HEK293 (cell line): ENCODE data around the gene B3GNT4.

Experiments used
- CTCF ChIA-PET: fragments of 350-600 bp; formaldehyde crosslinking; extraction: SDS; loops from one replicate; lab custom pipeline; 2021; ENCODE audit warnings: antibody characterized with exemption; lab: Yijun Ruan, JAX
- POLR2A ChIA-PET: fragments of 300-600 bp; formaldehyde crosslinking; extraction: SDS; loops from one replicate; lab custom pipeline; 2020; ENCODE audit warnings: antibody characterized with exemption, inconsistent platforms; lab: Yijun Ruan, JAX
- H3K27ac ChIP-seq: fragments of 200-500 bp; sonication (Bioruptor generic); 2 replicates; pipeline ENCODE4 v1.5.1; 2014; ENCODE audit warnings: low read depth, low read length, control low read depth, inconsistent platforms; ENCODE audit errors: extremely low read depth
- H3K36me3 ChIP-seq, 2 experiments: fragments of 200-500 bp in 1 of 2; sonication (Bioruptor generic) in 1 of 2; 1 replicate in 1 of 2; 2 replicates in 1 of 2; pipeline ENCODE4 v1.5.1; 2014 to 2017; ENCODE audit warnings: inconsistent platforms in 2 of 2, low read length in 2 of 2; ENCODE audit not compliant: control insufficient read depth in 2 of 2, insufficient read depth in 1 of 2
- H3K4me1 ChIP-seq: fragments of 200-500 bp; sonication (Bioruptor generic); 2 replicates; pipeline ENCODE4 v1.5.1; 2014; ENCODE audit warnings: mild to moderate bottlenecking, low read length, inconsistent platforms; ENCODE audit not compliant: control insufficient read depth, insufficient read depth
- H3K4me3 ChIP-seq: 2 replicates; pipeline ENCODE4 v1.5.1; 2011; ENCODE audit warnings: low read depth, mild to moderate bottlenecking, control low read depth, low read length, moderate library complexity
- H3K9me3 ChIP-seq: fragments of 200-500 bp; sonication (Bioruptor generic); 2 replicates; pipeline ENCODE4 v1.5.1; 2014; ENCODE audit warnings: low read depth, low read length, inconsistent platforms; ENCODE audit not compliant: control insufficient read depth, insufficient read depth
- MZF1 ChIP-seq: fragments of 450-650 bp; formaldehyde crosslinking; IDR thresholded peaks from 2 replicates; pipeline ENCODE4 v1.5.1; 2017; ENCODE audit warnings: missing biosample characterization, missing genetic modification characterization, borderline replicate concordance
- OSR2 ChIP-seq: fragments of 450-650 bp; formaldehyde crosslinking; IDR thresholded peaks from 2 replicates; pipeline ENCODE4 v1.5.1; 2016; ENCODE audit warnings: missing biosample characterization, missing genetic modification characterization
- SCRT2 ChIP-seq: fragments of 450-650 bp; formaldehyde crosslinking; IDR thresholded peaks from 2 replicates; pipeline ENCODE4 v1.5.1; 2016; ENCODE audit warnings: missing biosample characterization, missing genetic modification characterization
- TRIM28 ChIP-seq: IDR thresholded peaks from 2 replicates; pipeline ENCODE4 v1.6.1; 2011; ENCODE audit warnings: low read length, control low read depth, borderline replicate concordance
- ZBTB20 ChIP-seq: fragments of 450-650 bp; formaldehyde crosslinking; IDR thresholded peaks from 2 replicates; pipeline ENCODE4 v1.5.1; 2016; ENCODE audit warnings: missing biosample characterization, missing genetic modification characterization
- ZNF121 ChIP-seq: fragments of 450-650 bp; formaldehyde crosslinking; IDR thresholded peaks from 2 replicates; pipeline ENCODE4 v1.5.1; 2016; ENCODE audit warnings: missing biosample characterization, missing genetic modification characterization
- ZNF140 ChIP-seq: fragments of 450-650 bp; formaldehyde crosslinking; IDR thresholded peaks from 2 replicates; pipeline ENCODE4 v1.5.1; 2016; ENCODE audit warnings: missing biosample characterization, missing genetic modification characterization
- ZNF529 ChIP-seq: fragments of 450-650 bp; formaldehyde crosslinking; IDR thresholded peaks from 2 replicates; pipeline ENCODE4 v1.5.1; 2017; ENCODE audit warnings: missing genetic modification characterization, missing biosample characterization; ENCODE audit not compliant: insufficient replicate concordance
- ZNF645 ChIP-seq: fragments of 450-650 bp; formaldehyde crosslinking; IDR thresholded peaks from 2 replicates; pipeline ENCODE4; 2016; ENCODE audit warnings: missing biosample characterization, missing genetic modification characterization
- ZNF660 ChIP-seq: fragments of 450-650 bp; IDR thresholded peaks from 2 replicates; pipeline ENCODE4 v1.5.1; 2018; ENCODE audit warnings: missing biosample characterization, mild to moderate bottlenecking, missing genetic modification characterization
- TF ChIP-seq, protein P1 (sequence below): fragments of 450-650 bp; formaldehyde crosslinking; IDR thresholded peaks from 2 replicates; pipeline ENCODE4 v1.5.1; 2016; ENCODE audit warnings: missing biosample characterization, missing genetic modification characterization

B3GNT4 gene

DNA sequence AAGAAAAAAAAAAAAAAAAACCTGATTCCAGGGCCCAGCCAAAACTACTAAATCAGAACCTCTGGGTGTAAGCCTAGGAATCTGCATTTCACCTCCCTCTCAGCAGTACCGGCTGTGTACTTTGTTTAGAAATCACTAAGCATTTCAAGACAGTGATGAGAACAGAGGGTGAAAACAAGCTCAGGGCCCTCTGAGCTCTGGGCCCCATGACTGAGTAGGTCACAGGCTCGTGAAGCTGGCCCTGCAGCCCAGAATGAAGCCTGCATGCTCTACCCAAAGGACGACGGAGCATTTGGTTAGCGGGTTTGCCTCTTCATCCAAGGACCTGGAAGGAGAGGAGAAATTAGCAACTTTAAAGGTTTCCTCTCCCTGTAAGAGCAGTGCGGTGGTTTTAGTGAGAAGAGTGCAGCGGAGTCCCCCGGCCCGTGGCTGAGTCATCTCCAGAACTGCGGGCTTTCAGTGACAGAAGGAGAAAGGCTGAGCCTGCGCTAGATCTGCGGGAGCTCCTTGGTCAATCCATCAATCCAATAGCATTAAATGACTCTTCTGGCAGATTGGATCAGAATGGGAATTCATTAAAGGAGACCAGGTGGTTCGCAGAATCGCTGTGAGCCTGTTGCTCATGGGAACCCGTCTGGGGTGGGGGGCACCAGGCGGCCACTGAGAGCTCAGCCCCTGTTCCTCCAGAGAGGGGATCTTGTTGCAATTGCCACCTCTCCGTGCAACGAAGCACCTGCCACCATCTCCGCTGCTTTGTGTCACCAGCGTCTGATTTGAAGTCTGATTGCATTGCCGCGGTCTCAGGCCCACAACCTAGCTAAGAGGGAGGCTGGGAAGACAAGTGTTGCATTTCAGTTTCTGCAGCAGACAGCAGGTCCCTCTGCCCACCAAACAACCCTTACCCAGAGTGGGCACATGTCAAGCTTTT is 36.8 kb upstream of the B3GNT4 start:
- peak; percentile 46; the same call in 1 of the 2 replicates for TF ChIP-seq ZBTB20 (tag by site-specific recombination)
- TF ChIP-seq SCRT2: 0 out of 2 replicates have a peak, but pooled peaks have one; percentile 20
- no peak for TF ChIP-seq MZF1 (tag by site-specific recombination)
- TF ChIP-seq, all 188 proteins: peak for 2
- ChIA-PET POLR2A (no interaction called here), CTCF (interaction anchor here (0.6 to 1.2 kb wide), 5 partner anchors 18 to 112 kb away, joined by 3 read pairs; no protein-coding TSS in a partner anchor)
- no peaks in the 10 kb centered on the region for H3K36me3 ChIP-seq
- no peaks in the 10 kb centered on the region for H3K4me1 ChIP-seq
- H3K27ac ChIP-seq: no peak overlapping the region
- no peaks in the 10 kb centered on the region for H3K9me3 ChIP-seq
- H3K4me3 ChIP-seq: no peak overlapping the region

DNA sequence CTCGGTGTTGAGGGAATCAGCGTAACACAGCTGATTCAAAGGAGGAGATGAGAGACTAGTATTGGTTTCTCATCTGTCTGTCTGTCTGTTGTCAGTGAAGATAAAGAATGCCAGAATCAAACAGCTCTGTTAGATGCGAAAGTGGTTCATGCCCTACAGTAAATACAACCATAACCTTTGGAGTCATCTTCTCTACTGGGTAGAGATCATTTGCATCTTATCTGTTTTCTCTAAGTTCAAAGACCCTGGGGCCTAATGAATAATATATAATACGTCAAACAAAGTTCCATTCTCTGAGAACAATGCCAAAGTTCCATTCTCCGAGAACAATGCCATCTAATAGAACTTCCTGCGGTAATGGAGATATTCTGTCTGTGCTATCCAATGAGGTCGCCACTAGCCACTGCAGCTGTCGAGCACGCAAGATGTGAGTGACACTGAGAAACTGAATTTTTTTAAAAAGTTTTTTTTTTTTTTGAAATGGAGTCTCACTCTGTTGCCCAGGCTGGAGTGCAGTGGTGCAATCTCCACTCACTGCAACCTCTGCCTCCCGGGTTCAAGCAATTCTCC is 36.1 kb upstream of the B3GNT4 start:
- CTCF ChIA-PET: interaction anchor here (0.9 to 1.2 kb wide), 4 partner anchors 22 to 113 kb away, joined by 3 read pairs; no protein-coding TSS in a partner anchor
- TF ChIP-seq OSR2 (tag by site-specific recombination): no peak
- TF ChIP-seq ZNF645 (tag by site-specific recombination): no peak
- TF ChIP-seq ZNF660: no peak

GRCh38 chr12:122168492-122168891 is 35.0 kb upstream of the B3GNT4 start:
- Histone ChIP-seq H3K4me1 (no peaks in the 10 kb centered on the region), H3K36me3 (no peaks in the 10 kb centered on the region), H3K9me3 (no peaks in the 10 kb centered on the region), H3K27ac (no peak overlapping the region), H3K4me3 (no peak overlapping the region)
- peak; percentile 96 for TF ChIP-seq ZNF529 (tag by site-specific recombination)
- TF ChIP-seq TRIM28: no peak
- TF ChIP-seq, protein P1, sequence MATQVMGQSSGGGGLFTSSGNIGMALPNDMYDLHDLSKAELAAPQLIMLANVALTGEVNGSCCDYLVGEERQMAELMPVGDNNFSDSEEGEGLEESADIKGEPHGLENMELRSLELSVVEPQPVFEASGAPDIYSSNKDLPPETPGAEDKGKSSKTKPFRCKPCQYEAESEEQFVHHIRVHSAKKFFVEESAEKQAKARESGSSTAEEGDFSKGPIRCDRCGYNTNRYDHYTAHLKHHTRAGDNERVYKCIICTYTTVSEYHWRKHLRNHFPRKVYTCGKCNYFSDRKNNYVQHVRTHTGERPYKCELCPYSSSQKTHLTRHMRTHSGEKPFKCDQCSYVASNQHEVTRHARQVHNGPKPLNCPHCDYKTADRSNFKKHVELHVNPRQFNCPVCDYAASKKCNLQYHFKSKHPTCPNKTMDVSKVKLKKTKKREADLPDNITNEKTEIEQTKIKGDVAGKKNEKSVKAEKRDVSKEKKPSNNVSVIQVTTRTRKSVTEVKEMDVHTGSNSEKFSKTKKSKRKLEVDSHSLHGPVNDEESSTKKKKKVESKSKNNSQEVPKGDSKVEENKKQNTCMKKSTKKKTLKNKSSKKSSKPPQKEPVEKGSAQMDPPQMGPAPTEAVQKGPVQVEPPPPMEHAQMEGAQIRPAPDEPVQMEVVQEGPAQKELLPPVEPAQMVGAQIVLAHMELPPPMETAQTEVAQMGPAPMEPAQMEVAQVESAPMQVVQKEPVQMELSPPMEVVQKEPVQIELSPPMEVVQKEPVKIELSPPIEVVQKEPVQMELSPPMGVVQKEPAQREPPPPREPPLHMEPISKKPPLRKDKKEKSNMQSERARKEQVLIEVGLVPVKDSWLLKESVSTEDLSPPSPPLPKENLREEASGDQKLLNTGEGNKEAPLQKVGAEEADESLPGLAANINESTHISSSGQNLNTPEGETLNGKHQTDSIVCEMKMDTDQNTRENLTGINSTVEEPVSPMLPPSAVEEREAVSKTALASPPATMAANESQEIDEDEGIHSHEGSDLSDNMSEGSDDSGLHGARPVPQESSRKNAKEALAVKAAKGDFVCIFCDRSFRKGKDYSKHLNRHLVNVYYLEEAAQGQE (tag by site-specific recombination): no peak
- POLR2A ChIA-PET: no interaction called here
- CTCF ChIA-PET: interaction anchor here (0.9 kb wide), 1 partner anchor 22 kb away, joined by 3 read pairs; no protein-coding TSS in a partner anchor

More for the DNA sequence above, 36.1 kb upstream of the B3GNT4 start:
- H3K4me3 ChIP-seq: no peak overlapping the region
- no peaks in the 10 kb centered on the region for H3K36me3 ChIP-seq
- no peaks in the 10 kb centered on the region for H3K9me3 ChIP-seq
- H3K27ac ChIP-seq: no peak overlapping the region
- POLR2A ChIA-PET: no interaction called here
- no peaks in the 10 kb centered on the region for H3K4me1 ChIP-seq

GRCh38 chr12:122171399-122171798 is 32.1 kb upstream of the B3GNT4 start:
- Histone ChIP-seq H3K36me3 (no peaks in the 10 kb centered on the region), H3K27ac (no peak overlapping the region), H3K9me3 (no peaks in the 10 kb centered on the region), H3K4me3 (no peak overlapping the region), H3K4me1 (no peaks in the 10 kb centered on the region)
- peak; percentile 83 for TF ChIP-seq ZNF121 (tag by site-specific recombination)
- TF ChIP-seq ZNF140 (tag by site-specific recombination): no peak
- ChIA-PET POLR2A (no interaction called here), CTCF (interaction anchor here (1.4 to 1.7 kb wide), 2 partner anchors 20 to 117 kb away, joined by 3 to 5 read pairs; no protein-coding TSS in a partner anchor)
